Transverse colon (tissue), 4 donors: ENCODE measurements around the gene C19orf67. TPM values are rescaled to one million over a fixed set of nuclear protein-coding genes. Genes with fewer than 3 reads are reported as not detected.
A peak's percentile ranks its signal among the peaks of the same experiment; 100 is the strongest.

Source experiments
- DNase-seq: peaks from one replicate; pipeline ENCODE4 v3.0.0-alpha.2; 2019
- H3K27ac ChIP-seq, 4 donors: fragments of 200-600 bp; sonication (generic); 2 replicates each; pipeline ENCODE4 v1.5.1; 2016 to 2018; ENCODE audit warnings: inconsistent platforms in 4 of 4
- H3K27me3 ChIP-seq: fragments of 200-600 bp; sonication (generic); 2 replicates; pipeline ENCODE4 v1.5.1; 2017; ENCODE audit warnings: inconsistent platforms
- H3K36me3 ChIP-seq, 4 donors: fragments of 200-600 bp; sonication (generic); 2 replicates each; pipeline ENCODE4 v1.5.1; 2017 to 2019; ENCODE audit warnings: inconsistent platforms in 4 of 4
- H3K4me1 ChIP-seq, 4 donors: fragments of 200-600 bp; sonication (generic); 2 replicates each; pipeline ENCODE4 v1.5.1; 2017 to 2020; ENCODE audit warnings: inconsistent platforms in 4 of 4
- H3K4me3 ChIP-seq, 4 donors: fragments of 200-600 bp; sonication (generic); 1 replicate in 1 of 4; 2 replicates in 3 of 4; pipeline versions ENCODE4 v1.5.1 to v1.6.1; 2017 to 2019; ENCODE audit warnings: inconsistent platforms in 4 of 4
- H3K9me3 ChIP-seq, 2 donors: fragments of 200-600 bp; sonication (generic); 2 replicates each; pipeline ENCODE4 v1.5.1; 2017 to 2019; ENCODE audit warnings: inconsistent platforms in 2 of 2
- CTCF ChIP-seq, 5 experiments: fragments of 200-600 bp in 3 of 5; fragments of 450-650 bp in 2 of 5; sonication (generic) in 3 of 5; IDR thresholded peaks; 1 replicate in 2 of 5; 2 replicates in 3 of 5; pipeline ENCODE4 v1.5.1; 2016 to 2017; ENCODE audit warnings: antibody characterized with exemption in 5 of 5, inconsistent platforms in 3 of 5, mild to moderate bottlenecking in 2 of 5, moderate library complexity in 1 of 5
- EP300 ChIP-seq: sonication (generic); formaldehyde crosslinking; IDR thresholded peaks from one replicate; pipeline ENCODE4 v1.6.1; 2017; ENCODE audit warnings: antibody characterized with exemption, low read depth
- POLR2A ChIP-seq: fragments of 450-650 bp; IDR thresholded peaks from one replicate; pipeline ENCODE4 v1.6.1; 2016; ENCODE audit warnings: antibody characterized with exemption, mild to moderate bottlenecking, moderate library complexity
- POLR2AphosphoS5 ChIP-seq, 3 donors: sonication (generic); formaldehyde crosslinking; IDR thresholded peaks; one replicate each; pipeline ENCODE4 v1.6.1; 2016; ENCODE audit warnings: antibody characterized with exemption in 3 of 3
- WGBS, 2 donors: methylation state at CpG; one replicate each; pipeline ENCODE4 v1.1.5; 2018; ENCODE audit warnings: low coverage in 1 of 2; 5-methylcytosine and 5-hydroxymethylcytosine counted together
- in situ Hi-C, 4 donors: fragments of 200-750 bp; cut with MboI; loops; one replicate each; pipeline versions ENCODE4 v1.15.0 to v1.15.1; 2017; ENCODE audit warnings: low sequenced_read_pairs in 3 of 4, low pct_ligation_motif_present in 1 of 4, low pct_unique_long_range_greater_than_20kb in 1 of 4
- intact Hi-C: fragments of 100-400 bp; cut with DNase I; formaldehyde crosslinking; loops from one replicate; pipeline ENCODE4 v1.15.1; 2023; ENCODE audit warnings: low total_unique reads
- total RNA-seq, 4 donors: library from RNA; depleted of rRNA; stranded (reverse); fragments of >200 nt; gene quantifications; one replicate each; pipeline ENCODE4 v1.1.0, GENCODE V29; 2016

Gene C19orf67
- total RNA-seq, 4 donors from 2014 or later: 0.64 to 1.1 TPM; not detected in 2

- in situ Hi-C loops: no loop called here
- no peaks in the 10 kb centered on the region for H3K27me3 ChIP-seq
- H3K27ac ChIP-seq: peak overlapping the region; percentile 94 to 100 (median 97)
- peak; percentile 89 for DNase-seq
- peak overlapping the region; percentile 56 to 95 (median 78) for H3K4me3 ChIP-seq
- H3K9me3 ChIP-seq: no peaks in the 10 kb centered on the region
- intact Hi-C loops: no loop called here
- H3K4me1 ChIP-seq: peaks cover 5 to 20% (median 11%) of the 10 kb centered on the region in 4 donors
- TF ChIP-seq CTCF (IDR thresholded peaks at IDR 0.05) (peak in 3 of 5 experiments; percentile 23 to 52 (median 47)), EP300 (no peak), POLR2A (peak; percentile 49), POLR2AphosphoS5 (IDR thresholded peaks at IDR 0.05) (peak; percentile 70 to 83 (median 73))
- 0% methylated on average over 2 to 22 of the region's 72 CpGs for WGBS, 2 donors
- peaks cover 0 to 9% (median 0%) of the 10 kb centered on the region in 4 donors for H3K36me3 ChIP-seq
Observed at GRCh38 chr19:14091081-14091812, 5.7 kb upstream of the C19orf67 start.

- Histone ChIP-seq H3K36me3 (peaks cover 0 to 9% (median 0%) of the 10 kb centered on the region in 4 donors), H3K27me3 (no peaks in the 10 kb centered on the region), H3K9me3 (no peaks in the 10 kb centered on the region), H3K4me1 (peaks cover 5 to 20% (median 13%) of the 10 kb centered on the region in 4 donors), H3K4me3 (peak within 1 kb of the TSS; percentile 56 to 95 (median 78)), H3K27ac (peak within 1 kb of the TSS; percentile 94 to 100 (median 97))
- DNase-seq: peak; percentile 93
- TF ChIP-seq CTCF (IDR thresholded peaks at IDR 0.05) (no peak), EP300 (no peak), POLR2A (no peak), POLR2AphosphoS5 (IDR thresholded peaks at IDR 0.05) (no peak)
- intact Hi-C loops (no loop called here), in situ Hi-C loops (no loop called here)
- 0 to 2% methylated on average over 3 to 33 of the region's 65 CpGs for WGBS, 2 donors
Observed at GRCh38 chr19:14090509-14091080, 5.0 kb upstream of the C19orf67 start, which contains the start of gene SAMD1. Gene SAMD1 (minus strand): TSS chr19:14090751.

- H3K27ac ChIP-seq: peak overlapping the region; percentile 94 to 100 (median 97)
- H3K9me3 ChIP-seq: no peaks in the 10 kb centered on the region
- DNase-seq: peak; percentile 63
- no peaks in the 10 kb centered on the region for H3K27me3 ChIP-seq
- intact Hi-C loops: no loop called here
- TF ChIP-seq EP300 (no peak), CTCF (IDR thresholded peaks at IDR 0.05) (peak in 1 of 5 experiments; percentile 7)
- H3K4me1 ChIP-seq: peaks cover 5 to 22% (median 13%) of the 10 kb centered on the region in 4 donors
- in situ Hi-C loops: no loop called here
- H3K36me3 ChIP-seq: peaks cover 0 to 9% (median 0%) of the 10 kb centered on the region in 4 donors
- 2% methylated on average over 20 of the region's 142 CpGs; no CpG with 5 or more reads in 1 of the 2 donors for WGBS, 2 donors
- H3K4me3 ChIP-seq: peak overlapping the region; percentile 56 to 95 (median 76)
Observed at GRCh38 chr19:14089662-14090508, 4.3 kb upstream of the C19orf67 start.

GRCh38 chr19:14089412-14089661 is 3.8 kb upstream of the C19orf67 start:
- Histone ChIP-seq H3K27me3 (no peaks in the 10 kb centered on the region), H3K9me3 (no peaks in the 10 kb centered on the region), H3K4me3 (peak overlapping the region in 3 of 4 donors; percentile 56 to 95 (median 92)), H3K4me1 (peaks cover 5 to 22% (median 13%) of the 10 kb centered on the region in 4 donors), H3K27ac (peak overlapping the region; percentile 35 to 100 (median 83)), H3K36me3 (peaks cover 0 to 9% (median 0%) of the 10 kb centered on the region in 4 donors)
- DNase-seq: no peak
- TF ChIP-seq CTCF (IDR thresholded peaks at IDR 0.05) (no peak), POLR2AphosphoS5 (IDR thresholded peaks at IDR 0.05) (no peak), POLR2A (no peak), EP300 (no peak)
- in situ Hi-C loops: no loop called here
- intact Hi-C loops: no loop called here
- 9% methylated on average over 16 of the region's 16 CpGs; no CpG with 5 or more reads in 1 of the 2 donors for WGBS, 2 donors
